Smooth muscle cell (in vitro differentiated cells): ENCODE results near the gene LRP1-AS. TPM values are rescaled to one million over a fixed set of nuclear protein-coding genes. Genes with fewer than 3 reads are reported as not detected.

Experiments used
- DNase-seq: peaks from one replicate; lab custom pipeline; 2025; ENCODE audit not compliant: unreplicated experiment; lab: John Stamatoyannopoulos, UW
- H2AFZ ChIP-seq: fragments of 200-600 bp; sonication (generic); 2 replicates; pipeline ENCODE4 v1.6.0; 2016; ENCODE audit warnings: antibody characterized with exemption, low read depth, mild to moderate bottlenecking
- H3F3A ChIP-seq: fragments of 200-600 bp; sonication (generic); 2 replicates; pipeline ENCODE4 v1.6.0; 2017; ENCODE audit warnings: antibody characterized with exemption, low read depth
- H3K27ac ChIP-seq: fragments of 200-600 bp; sonication (generic); 2 replicates; pipeline ENCODE4 v1.5.1; 2016; ENCODE audit warnings: low read depth, mild to moderate bottlenecking
- H3K27me3 ChIP-seq: fragments of 200-600 bp; sonication (generic); 2 replicates; pipeline ENCODE4 v1.6.1; 2016; ENCODE audit warnings: low read depth, mild to moderate bottlenecking
- H3K36me3 ChIP-seq: fragments of 200-600 bp; sonication (generic); 2 replicates; pipeline ENCODE4 v1.5.1; 2016; ENCODE audit warnings: low read depth
- H3K4me1 ChIP-seq: fragments of 200-600 bp; sonication (generic); 2 replicates; pipeline ENCODE4 v1.5.1; 2016; ENCODE audit warnings: low read depth
- H3K4me2 ChIP-seq: fragments of 200-600 bp; sonication (generic); 2 replicates; pipeline ENCODE4 v1.6.0; 2016; ENCODE audit warnings: mild to moderate bottlenecking
- H3K4me3 ChIP-seq: fragments of 200-600 bp; sonication (generic); 2 replicates; pipeline ENCODE4 v1.5.1; 2016; ENCODE audit warnings: mild to moderate bottlenecking
- H3K79me2 ChIP-seq: fragments of 200-600 bp; sonication (generic); 2 replicates; pipeline ENCODE4 v1.6.0; 2016; ENCODE audit warnings: low read depth, mild to moderate bottlenecking
- H3K9ac ChIP-seq: fragments of 200-600 bp; sonication (generic); 2 replicates; pipeline ENCODE4 v1.6.0; 2016; ENCODE audit warnings: low read depth
- H3K9me3 ChIP-seq: fragments of 200-600 bp; sonication (generic); replicated peaks from 2 replicates; pipeline ENCODE4 v1.5.1; 2016; ENCODE audit warnings: low read depth
- H4K20me1 ChIP-seq: fragments of 200-600 bp; sonication (generic); 2 replicates; pipeline ENCODE4 v1.6.0; 2016; ENCODE audit warnings: low read depth
- WGBS: methylation state at CpG from one replicate; pipeline ENCODE4 v1.1.7; 2016; ENCODE audit warnings: low lambda C conversion rate; 5-methylcytosine and 5-hydroxymethylcytosine counted together
- polyA plus RNA-seq: library from polyadenylated mRNA; unstranded; fragments of >200 nt; fragmentation: Nextera tagmentation; extraction: Ambion mirVana; gene quantifications from 2 replicates; pipeline ENCODE4 v1.2.1, GENCODE V29; 2016
- total RNA-seq: library from RNA; depleted of rRNA; stranded (reverse); fragments of >200 nt; gene quantifications from 2 replicates; pipeline ENCODE4 v1.2.3, GENCODE V29; 2014
- TF ChIP-seq, protein P1 (sequence below): fragments of 200-600 bp; sonication (generic); IDR thresholded peaks from 2 replicates; pipeline ENCODE4 v1.5.1; 2017; ENCODE audit warnings: borderline replicate concordance, mild to moderate bottlenecking, antibody characterized with exemption; ENCODE audit not compliant: insufficient read depth, poor library complexity, severe bottlenecking

Gene LRP1-AS
- total and polyA plus RNA-seq, 2 experiments from 2014 or later: not detected

GRCh38 chr12:57153415-57153997, 6.1 kb upstream of the LRP1-AS start:
- TF ChIP-seq, protein P1, sequence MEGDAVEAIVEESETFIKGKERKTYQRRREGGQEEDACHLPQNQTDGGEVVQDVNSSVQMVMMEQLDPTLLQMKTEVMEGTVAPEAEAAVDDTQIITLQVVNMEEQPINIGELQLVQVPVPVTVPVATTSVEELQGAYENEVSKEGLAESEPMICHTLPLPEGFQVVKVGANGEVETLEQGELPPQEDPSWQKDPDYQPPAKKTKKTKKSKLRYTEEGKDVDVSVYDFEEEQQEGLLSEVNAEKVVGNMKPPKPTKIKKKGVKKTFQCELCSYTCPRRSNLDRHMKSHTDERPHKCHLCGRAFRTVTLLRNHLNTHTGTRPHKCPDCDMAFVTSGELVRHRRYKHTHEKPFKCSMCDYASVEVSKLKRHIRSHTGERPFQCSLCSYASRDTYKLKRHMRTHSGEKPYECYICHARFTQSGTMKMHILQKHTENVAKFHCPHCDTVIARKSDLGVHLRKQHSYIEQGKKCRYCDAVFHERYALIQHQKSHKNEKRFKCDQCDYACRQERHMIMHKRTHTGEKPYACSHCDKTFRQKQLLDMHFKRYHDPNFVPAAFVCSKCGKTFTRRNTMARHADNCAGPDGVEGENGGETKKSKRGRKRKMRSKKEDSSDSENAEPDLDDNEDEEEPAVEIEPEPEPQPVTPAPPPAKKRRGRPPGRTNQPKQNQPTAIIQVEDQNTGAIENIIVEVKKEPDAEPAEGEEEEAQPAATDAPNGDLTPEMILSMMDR: no peak
- Histone ChIP-seq H3K36me3 (peaks cover 6% of the 10 kb centered on the region), H2AFZ (no peak overlapping the region), H3K4me2 (no peak overlapping the region), H3K27ac (no peak overlapping the region), H3K4me1 (no peaks in the 10 kb centered on the region), H3K9me3 (no peaks in the 10 kb centered on the region), H3K79me2 (peaks cover 16% of the 10 kb centered on the region), H3K9ac (no peak overlapping the region), H4K20me1 (peaks cover 98% of the 10 kb centered on the region), H3K4me3 (no peak overlapping the region), H3K27me3 (no peaks in the 10 kb centered on the region), H3F3A (no peaks in the 10 kb centered on the region)
- WGBS: 97% methylated on average over 1 of the region's 1 CpG
- no peak for DNase-seq

DNA sequence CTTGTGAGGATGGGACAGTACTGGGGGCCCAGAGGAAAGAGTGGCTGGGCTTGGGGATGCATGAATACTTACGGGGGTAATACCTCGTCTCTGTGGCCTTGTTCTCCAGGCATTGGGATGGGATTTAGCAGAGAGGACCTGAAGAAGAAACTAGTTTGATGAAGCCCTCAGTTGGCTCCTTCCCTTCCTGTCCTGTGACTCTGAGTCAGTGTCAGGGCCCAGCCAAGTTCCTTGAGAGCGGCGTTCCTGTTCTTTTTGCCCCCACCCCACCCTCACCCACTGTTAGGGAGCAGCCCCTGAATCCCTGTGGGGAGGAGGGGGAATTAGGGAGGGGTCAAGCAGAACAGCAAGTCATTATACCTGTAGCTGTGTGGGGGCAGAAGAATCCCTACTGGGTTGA, 5.2 kb upstream of the LRP1-AS start:
- H2AFZ ChIP-seq: no peak overlapping the region
- no peaks in the 10 kb centered on the region for H3K9me3 ChIP-seq
- no peak overlapping the region for H3K27ac ChIP-seq
- 98% methylated on average over 4 of the region's 4 CpGs for WGBS
- H3K79me2 ChIP-seq: peaks cover 21% of the 10 kb centered on the region
- H3K4me1 ChIP-seq: no peaks in the 10 kb centered on the region
- peaks cover 98% of the 10 kb centered on the region for H4K20me1 ChIP-seq
- TF ChIP-seq, protein P1: no peak
- no peaks in the 10 kb centered on the region for H3F3A ChIP-seq
- no peaks in the 10 kb centered on the region for H3K27me3 ChIP-seq
- no peak overlapping the region for H3K4me2 ChIP-seq
- no peak for DNase-seq
- H3K4me3 ChIP-seq: no peak overlapping the region
- peaks cover 6% of the 10 kb centered on the region for H3K36me3 ChIP-seq
- H3K9ac ChIP-seq: no peak overlapping the region

- peaks cover 6% of the 10 kb centered on the region for H3K36me3 ChIP-seq
- no peaks in the 10 kb centered on the region for H3K27me3 ChIP-seq
- H3F3A ChIP-seq: no peaks in the 10 kb centered on the region
- TF ChIP-seq, protein P1: no peak
- DNase-seq: no peak
- no peak overlapping the region for H3K9ac ChIP-seq
- H4K20me1 ChIP-seq: peaks cover 98% of the 10 kb centered on the region
- 93% methylated on average over 17 of the region's 17 CpGs for WGBS
- no peak overlapping the region for H3K4me2 ChIP-seq
- H3K79me2 ChIP-seq: peaks cover 17% of the 10 kb centered on the region
- H3K4me3 ChIP-seq: no peak overlapping the region
- H3K9me3 ChIP-seq: no peaks in the 10 kb centered on the region
- no peaks in the 10 kb centered on the region for H3K4me1 ChIP-seq
- H3K27ac ChIP-seq: no peak overlapping the region
- no peak overlapping the region for H2AFZ ChIP-seq
Observed at GRCh38 chr12:57151741-57152630, 4.6 kb upstream of the LRP1-AS start.
